ENCODE results near the gene KSR1. TPM values are rescaled to one million over a fixed set of nuclear protein-coding genes. Genes with fewer than 3 reads are reported as not detected.

The KSR1 gene
- total RNA-seq, 1 experiment from 2014 or later: 21.7 TPM

- Histone ChIP-seq H3K4me3 (ENCODE audit: low read depth in 2 of 2, low read length in 2 of 2) (no peak overlapping the region), H3K36me3 (ENCODE audit: control insufficient read depth, insufficient read depth, low read length) (no peaks in the 10 kb centered on the region), H3K4me1 (ENCODE audit: control insufficient read depth, insufficient read depth, low read length) (no peaks in the 10 kb centered on the region), H3K27ac (ENCODE audit: low read length) (no peak overlapping the region), H3K27me3 (ENCODE audit: control insufficient read depth, insufficient read depth, low read length) (no peaks in the 10 kb centered on the region), H3K9me3 (ENCODE audit: control insufficient read depth, insufficient read depth, low read depth, low read length) (peaks cover 5% of the 10 kb centered on the region; the same call in 1 of the 2 replicates)
- DNase-seq (ENCODE audit: low read depth, low spot score) (no peak), ATAC-seq (no peak)
- intact Hi-C loops (cut with micrococcal nuclease; ENCODE audit: unreplicated experiment) (no loop called here), in situ Hi-C loops (cut with HindIII; ENCODE audit: low pct_unique_long_range_greater_than_20kb, low sequenced_read_pairs) (no loop called here)
- TF ChIP-seq POLR2AphosphoS5 (IDR thresholded peaks at IDR 0.05; ENCODE audit: low read depth, low read length): no peak
- no peak for TF ChIP-seq SIN3A (IDR thresholded peaks at IDR 0.05; ENCODE audit: borderline replicate concordance, insufficient read depth, low read depth, low read length)
- no peak for TF ChIP-seq CTCF (IDR thresholded peaks at IDR 0.05)
- no peak for TF ChIP-seq TCF7L2 (IDR thresholded peaks at IDR 0.05; ENCODE audit: low read depth, low read length)
- TF ChIP-seq REST (IDR thresholded peaks at IDR 0.05; ENCODE audit: insufficient read depth in 1 of 2, low read depth in 2 of 2, low read length in 1 of 2): no peak
- ChIA-PET POLR2A (no interaction called here), CTCF (no interaction called here)
- BruUV-seq (replicated peaks): no TSS peak
Measured at GRCh38 chr17:27502526-27503324, 46.5 kb downstream of the KSR1 start.

- intact Hi-C loops (cut with micrococcal nuclease; ENCODE audit: unreplicated experiment): no loop called here
- no peak for DNase-seq (ENCODE audit: low read depth, low spot score)
- POLR2A ChIA-PET: no interaction called here
- ATAC-seq: no peak
- in situ Hi-C loops (cut with HindIII; ENCODE audit: low pct_unique_long_range_greater_than_20kb, low sequenced_read_pairs): no loop called here
- TF ChIP-seq TCF7L2 (IDR thresholded peaks at IDR 0.05; ENCODE audit: low read depth, low read length) (no peak), CTCF (IDR thresholded peaks at IDR 0.05) (no peak), REST (IDR thresholded peaks at IDR 0.05; ENCODE audit: insufficient read depth in 1 of 2, low read depth in 2 of 2, low read length in 1 of 2) (no peak), POLR2AphosphoS5 (IDR thresholded peaks at IDR 0.05; ENCODE audit: low read depth, low read length) (no peak), SIN3A (IDR thresholded peaks at IDR 0.05; ENCODE audit: borderline replicate concordance, insufficient read depth, low read depth, low read length) (no peak)
- Histone ChIP-seq H3K36me3 (ENCODE audit: control insufficient read depth, insufficient read depth, low read length) (no peaks in the 10 kb centered on the region), H3K27ac (ENCODE audit: low read length) (no peak overlapping the region), H3K4me1 (ENCODE audit: control insufficient read depth, insufficient read depth, low read length) (no peaks in the 10 kb centered on the region), H3K9me3 (ENCODE audit: control insufficient read depth, insufficient read depth, low read depth, low read length) (peaks cover 5% of the 10 kb centered on the region; the same call in 1 of the 2 replicates), H3K4me3 (ENCODE audit: low read depth in 2 of 2, low read length in 2 of 2) (no peak overlapping the region), H3K27me3 (ENCODE audit: control insufficient read depth, insufficient read depth, low read length) (no peaks in the 10 kb centered on the region)
- no TSS peak for BruUV-seq (replicated peaks)
- CTCF ChIA-PET: no interaction called here
Measured at GRCh38 chr17:27503611-27504010, 47.4 kb downstream of the KSR1 start.

All from Panc1 (cell line).